Tibial nerve (tissue), 3 donors: ENCODE data around the gene S100A16.

ENCODE experiments used
- CTCF ChIP-seq, 5 experiments: fragments of 200-600 bp in 3 of 5; fragments of 450-650 bp in 2 of 5; sonication (generic) in 3 of 5; IDR thresholded peaks; one replicate each; pipeline ENCODE4 v1.5.1; 2016 to 2019; ENCODE audit warnings: antibody characterized with exemption in 5 of 5, mild to moderate bottlenecking in 3 of 5, moderate library complexity in 2 of 5
- POLR2A ChIP-seq, 2 donors: fragments of 450-650 bp; IDR thresholded peaks; one replicate each; pipeline ENCODE4 v1.6.1; 2017; ENCODE audit warnings: antibody characterized with exemption in 2 of 2, mild to moderate bottlenecking in 2 of 2, moderate library complexity in 2 of 2

GRCh38 chr1:153633161-153633753 lies 20.3 kb upstream of the S100A16 start:
- TF ChIP-seq POLR2A (IDR thresholded peaks at IDR 0.05) (no peak), CTCF (IDR thresholded peaks at IDR 0.05) (no peak)
